Endodermal cell (in vitro differentiated cells): ENCODE results near the gene GPR42. TPM values are rescaled to one million over a fixed set of nuclear protein-coding genes. Genes with fewer than 3 reads are reported as not detected.

Experiments
- DNase-seq: peaks from one replicate; pipeline ENCODE4 v3.0.0-alpha.2; 2017
- H3K27ac ChIP-seq: 2 replicates; pipeline ENCODE4 v1.5.1; 2013; ENCODE audit warnings: mild to moderate bottlenecking, low read depth, low read length, moderate library complexity
- H3K27me3 ChIP-seq: 2 replicates; pipeline ENCODE4 v1.6.1; 2013; ENCODE audit warnings: mild to moderate bottlenecking, low read length, moderate library complexity; ENCODE audit not compliant: insufficient read depth, control insufficient read depth, poor library complexity, severe bottlenecking
- H3K36me3 ChIP-seq: 2 replicates; pipeline ENCODE4 v1.7.0; 2013; ENCODE audit warnings: mild to moderate bottlenecking, low read length, moderate library complexity; ENCODE audit not compliant: control insufficient read depth, insufficient read depth
- H3K4me1 ChIP-seq: one replicate; pipeline ENCODE4 v1.7.0; 2013; ENCODE audit warnings: low read length; ENCODE audit not compliant: control insufficient read depth, insufficient read depth
- H3K4me3 ChIP-seq: 2 replicates; pipeline ENCODE4 v1.5.1; 2013; ENCODE audit warnings: mild to moderate bottlenecking, low read length, moderate library complexity
- H3K9ac ChIP-seq: 2 replicates; pipeline ENCODE4 v1.6.1; 2013; ENCODE audit warnings: mild to moderate bottlenecking, low read length, moderate library complexity; ENCODE audit not compliant: poor library complexity, severe bottlenecking; ENCODE audit errors: extremely low read depth
- H3K9me3 ChIP-seq: 2 replicates; pipeline ENCODE4 v1.6.1; 2013; ENCODE audit warnings: mild to moderate bottlenecking, low read length, moderate library complexity; ENCODE audit not compliant: control insufficient read depth
- H3K27ac Mint-ChIP-seq: 2 replicates; pipeline ENCODE4 v1.8.0; 2020; ENCODE audit warnings: mixed read lengths
- H3K27me3 Mint-ChIP-seq: 2 replicates; pipeline ENCODE4 v1.8.0; 2021; ENCODE audit warnings: mild to moderate bottlenecking, mixed read lengths; ENCODE audit not compliant: insufficient read depth
- H3K36me3 Mint-ChIP-seq: 2 replicates; pipeline ENCODE4 v1.8.0; 2020; ENCODE audit warnings: low read depth, mixed read lengths
- H3K4me1 Mint-ChIP-seq: 2 replicates; pipeline ENCODE4 v1.8.0; 2020; ENCODE audit warnings: mixed read lengths
- H3K4me3 Mint-ChIP-seq: 2 replicates; pipeline ENCODE4 v1.8.0; 2020; ENCODE audit warnings: mild to moderate bottlenecking, moderate library complexity, mixed read lengths
- H3K9me3 Mint-ChIP-seq: 2 replicates; pipeline ENCODE4 v1.8.0; 2020; ENCODE audit warnings: mild to moderate bottlenecking, mixed read lengths
- CTCF ChIP-seq: fragments of 200-600 bp; sonication (generic); conservative IDR thresholded peaks from 2 replicates; pipeline ENCODE4 v1.5.0; 2021; ENCODE audit warnings: antibody characterized with exemption, mild to moderate bottlenecking
- WGBS, 2 experiments: methylation state at CpG; one replicate each; pipeline versions ENCODE4 v1.1.5 to v1.1.7; 2013; ENCODE audit warnings: missing lambda C conversion rate in 2 of 2, mixed read lengths in 1 of 2; ENCODE audit not compliant: insufficient coverage in 1 of 2, insufficient read length in 1 of 2; 5-methylcytosine and 5-hydroxymethylcytosine counted together
- total RNA-seq, 2 donors: library from RNA; stranded (reverse); fragmentation: NEBNext Ultra II Directional in 1 of 2; extraction: Animal tissue kit (Norgen Biotek cat#: 25700) in 1 of 2; gene quantifications; 2 replicates in 1 of 2; 3 replicates in 1 of 2; pipeline ENCODE4 v1.2.1, GENCODE V29; 2021

GPR42 gene
- total RNA-seq, 2 donors from 2014 or later = not detected

DNA sequence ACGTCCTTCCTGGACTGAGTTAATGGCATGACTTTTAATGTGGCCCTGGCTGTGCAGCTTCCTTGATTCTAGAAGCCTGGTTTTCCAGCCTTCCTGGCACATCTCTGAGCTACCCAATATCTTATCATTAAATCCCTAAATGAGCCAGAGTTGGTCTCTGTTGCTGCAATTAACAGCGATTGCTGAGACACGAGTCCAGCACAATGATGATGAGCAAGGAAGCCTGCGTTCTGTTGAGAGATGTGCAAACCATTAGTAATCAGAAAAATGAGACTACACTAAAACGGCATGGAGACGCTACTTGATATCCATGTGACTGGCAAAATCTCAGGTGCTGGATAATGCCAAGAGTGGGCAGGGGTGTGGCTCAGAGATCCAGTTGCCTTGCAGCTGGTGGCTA, 26.2 kb downstream of the GPR42 start:
- Histone ChIP-seq H3K27me3 (no peaks in the 10 kb centered on the region), H3K4me3 (no peak overlapping the region), H3K9me3 (no peaks in the 10 kb centered on the region), H3K27ac (no peak overlapping the region), H3K4me1 (peaks cover 2% of the 10 kb centered on the region), H3K36me3 (no peaks in the 10 kb centered on the region), H3K9ac (no peak overlapping the region)
- Mint-ChIP-seq H3K4me1 (no peaks in the 10 kb centered on the region), H3K4me3 (no peak overlapping the region), H3K27ac (no peak overlapping the region), H3K9me3 (no peaks in the 10 kb centered on the region), H3K27me3 (no peaks in the 10 kb centered on the region), H3K36me3 (no peaks in the 10 kb centered on the region)
- no peak for DNase-seq
- 93 to 94% methylated on average over 6 of the region's 6 CpGs for WGBS, 2 experiments
- no peak for TF ChIP-seq CTCF

- H3K27me3 Mint-ChIP-seq = no peaks in the 10 kb centered on the region
- no peak overlapping the region for H3K27ac ChIP-seq
- H3K27me3 ChIP-seq = no peaks in the 10 kb centered on the region
- WGBS, 2 experiments = 89 to 92% methylated on average over 8 to 12 of the region's 12 CpGs
- no peaks in the 10 kb centered on the region for H3K36me3 Mint-ChIP-seq
- no peak overlapping the region for H3K4me3 Mint-ChIP-seq
- H3K27ac Mint-ChIP-seq = no peak overlapping the region
- peaks cover 4% of the 10 kb centered on the region for H3K4me1 ChIP-seq
- no peak overlapping the region for H3K4me3 ChIP-seq
- no peaks in the 10 kb centered on the region for H3K36me3 ChIP-seq
- no peaks in the 10 kb centered on the region for H3K4me1 Mint-ChIP-seq
- no peak for DNase-seq
- no peaks in the 10 kb centered on the region for H3K9me3 ChIP-seq
- no peaks in the 10 kb centered on the region for H3K9me3 Mint-ChIP-seq
- H3K9ac ChIP-seq = no peak overlapping the region
- no peak for TF ChIP-seq CTCF
These were observed 27.7 kb downstream of the GPR42 start for GRCh38 chr19:35398570-35398969.

DNA sequence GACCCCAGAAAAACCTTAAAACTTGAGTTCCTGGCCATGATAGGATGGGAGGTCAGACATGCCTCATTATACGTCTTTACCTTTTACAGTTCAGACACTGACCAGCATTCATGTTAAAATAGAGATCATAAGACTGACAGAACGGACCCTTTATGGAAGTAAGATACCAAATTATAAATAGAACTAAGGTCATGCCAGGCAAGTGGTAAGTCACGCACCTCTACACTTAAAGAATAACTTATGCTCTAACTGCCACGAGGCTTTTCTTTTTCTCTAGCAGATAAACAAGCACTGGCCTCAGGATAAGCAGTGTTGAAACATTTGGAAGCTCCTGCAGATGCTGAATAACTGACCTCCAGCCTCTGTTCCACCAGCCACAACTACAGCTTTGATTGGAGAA, 28.4 kb downstream of the GPR42 start:
- Histone ChIP-seq H3K9ac (no peak overlapping the region), H3K4me3 (no peak overlapping the region), H3K27ac (no peak overlapping the region), H3K4me1 (peaks cover 3% of the 10 kb centered on the region), H3K9me3 (no peaks in the 10 kb centered on the region), H3K27me3 (no peaks in the 10 kb centered on the region), H3K36me3 (no peaks in the 10 kb centered on the region)
- no peak overlapping the region for H3K4me3 Mint-ChIP-seq
- no peak overlapping the region for H3K27ac Mint-ChIP-seq
- H3K36me3 Mint-ChIP-seq = no peaks in the 10 kb centered on the region
- H3K9me3 Mint-ChIP-seq = no peaks in the 10 kb centered on the region
- 97 to 99% methylated on average over 4 of the region's 4 CpGs for WGBS, 2 experiments
- no peak for DNase-seq
- H3K4me1 Mint-ChIP-seq = no peaks in the 10 kb centered on the region
- H3K27me3 Mint-ChIP-seq = no peaks in the 10 kb centered on the region
- no peak for TF ChIP-seq CTCF
